HG02840 (cell line): Measurements from ENCODE around the gene ZNF324.
A peak's percentile ranks its signal among the peaks of the same experiment; 100 is the strongest.

Experiments used
- ATAC-seq: cut with Tn5 transposase; IDR thresholded peaks from one replicate; pipeline ENCODE4 v1.9.1; 2021; ENCODE audit warnings: mild to moderate bottlenecking, moderate library complexity, moderate number of reproducible peaks; ENCODE audit not compliant: unreplicated experiment, low FRiP score

ZNF324 gene

DNA sequence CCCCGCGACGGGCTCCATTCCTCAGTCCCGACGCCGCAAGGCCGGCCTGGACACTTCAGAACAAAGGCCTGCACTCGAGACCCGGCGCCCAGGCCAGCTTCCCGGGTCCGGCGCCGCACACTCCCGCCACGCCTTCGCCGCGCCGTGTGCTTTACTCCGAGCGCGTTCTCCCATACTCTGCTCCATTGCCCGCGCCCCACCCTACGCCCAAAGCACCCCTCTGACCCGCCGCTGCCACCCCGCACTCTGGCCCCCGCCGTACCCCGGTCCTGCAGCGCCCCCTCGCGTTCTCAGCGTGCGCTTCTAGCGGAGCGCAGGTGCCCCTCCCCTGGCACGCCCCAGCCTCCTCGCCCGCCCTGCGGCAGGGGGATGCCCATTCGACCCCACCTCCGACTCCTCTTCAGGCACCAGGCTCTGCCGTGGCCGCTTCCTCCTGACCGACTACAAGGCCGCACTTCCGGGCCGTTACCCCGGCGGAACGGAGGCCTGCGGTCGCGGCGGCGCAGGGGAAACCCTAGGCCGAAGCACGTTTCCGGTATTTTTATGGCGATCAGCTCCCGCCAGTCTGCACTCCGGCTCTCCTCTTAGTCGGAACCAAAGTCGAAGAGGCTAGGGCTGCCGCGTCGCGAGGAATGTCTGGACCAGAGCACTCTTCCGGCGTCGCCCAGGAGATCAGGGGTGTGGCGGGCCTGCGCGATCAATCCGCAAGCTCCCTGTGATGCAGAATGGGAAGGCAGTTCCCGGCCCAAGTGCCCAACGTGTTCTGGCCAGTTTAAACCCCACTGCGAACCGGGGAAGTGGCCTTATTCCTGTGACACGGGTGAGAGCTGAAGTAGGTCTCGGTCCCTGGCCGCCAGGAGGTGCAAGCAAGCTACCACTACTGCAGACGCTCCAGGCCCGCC lies 52.7 kb downstream of the ZNF324 start, which contains the start of gene ZBTB45:
ZBTB45 (minus strand) TSS at position 456 of the 902 bp plus-strand sequence. CDS start 2,137 bp downstream, outside the sequence.
- ATAC-seq: peak; percentile 78

DNA sequence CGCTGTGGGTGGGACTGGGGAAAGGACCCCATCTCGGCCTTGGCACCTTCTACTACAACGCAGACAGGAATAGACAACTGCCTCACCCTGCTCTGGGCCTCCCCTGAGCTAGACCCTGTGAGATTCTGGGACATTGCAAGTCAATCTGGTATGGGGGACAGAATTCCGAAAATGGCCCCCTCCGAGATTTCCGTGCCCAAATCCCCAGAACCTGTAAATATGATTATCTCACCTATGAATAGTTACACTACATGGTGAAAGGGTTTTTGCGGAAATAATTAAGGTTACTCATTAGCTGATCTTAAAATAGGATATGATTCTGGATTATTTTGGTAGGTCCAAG lies 53.3 kb downstream of the ZNF324 start:
- no peak for ATAC-seq

DNA sequence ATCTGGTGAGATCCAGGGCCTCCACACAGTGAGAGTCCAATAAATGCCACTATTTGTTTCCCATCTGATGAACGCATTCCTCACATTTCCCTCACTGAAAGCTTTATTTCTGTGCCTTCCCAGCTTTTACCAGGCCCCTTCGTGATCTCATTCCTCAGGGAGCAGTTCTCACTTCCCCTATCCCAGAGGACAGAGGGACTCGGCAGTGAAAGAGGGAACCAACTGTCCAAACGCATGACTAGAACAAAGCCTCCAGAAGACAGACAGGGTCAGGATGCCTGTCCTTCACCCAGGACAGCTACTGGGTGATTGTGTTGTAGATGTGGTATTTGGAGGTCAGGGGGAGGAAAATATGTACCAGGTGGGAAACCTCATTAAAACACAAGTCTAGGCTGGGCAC lies 54.8 kb downstream of the ZNF324 start:
- no peak for ATAC-seq

DNA sequence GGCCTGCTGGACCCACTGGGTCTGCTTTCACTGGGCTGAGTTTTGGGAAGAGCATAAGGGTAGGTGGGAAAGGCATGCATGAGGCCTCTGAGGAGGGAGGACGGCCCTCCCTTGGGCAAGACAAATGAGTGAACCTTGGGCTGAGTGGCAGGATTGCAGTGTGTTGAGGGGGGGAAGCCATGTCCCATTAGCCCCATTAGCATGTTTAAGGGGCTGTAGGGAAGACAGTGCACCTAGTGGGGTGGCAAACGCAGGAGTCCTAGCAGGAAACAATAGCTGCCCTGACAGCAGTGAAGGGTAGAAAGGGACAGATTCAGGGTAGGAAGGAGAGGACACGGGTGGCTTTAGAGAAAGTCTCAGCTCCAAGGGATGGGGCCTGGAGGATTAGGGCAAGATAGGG lies 55.8 kb downstream of the ZNF324 start:
- no peak for ATAC-seq
